Pancreas (tissue), 10 donors: ENCODE results near the gene PLG. TPM values are rescaled to one million over a fixed set of nuclear protein-coding genes. Genes with fewer than 3 reads are reported as not detected.

ENCODE experiments used
- ATAC-seq, 4 donors: fragments of 200-7000 bp; cut with Tn5 transposase; one replicate each; pipeline versions ENCODE4 v1.8.0 to v1.9.1; 2020; ENCODE audit warnings: mild to moderate bottlenecking in 4 of 4, moderate library complexity in 4 of 4
- DNase-seq, 6 donors: peaks; one replicate each; pipeline ENCODE4 v3.0.0-alpha.2; 2020
- FAIRE-seq: peaks from 2 replicates; lab custom pipeline; 2012; peaks lifted over from hg19 to GRCh38; lab: Jason Lieb, UNC
- H3K27ac ChIP-seq, 4 donors: fragments of 200-600 bp; sonication (generic); 1 replicate in 3 of 4; 2 replicates in 1 of 4; pipeline versions ENCODE4 v1.5.0 to v1.8.0; 2020
- H3K27me3 ChIP-seq, 4 donors: fragments of 200-600 bp; one replicate each; pipeline ENCODE4 v1.8.0; 2021
- H3K36me3 ChIP-seq, 3 donors: fragments of 200-600 bp; sonication (generic) in 1 of 3; one replicate each; pipeline versions ENCODE4 v1.5.0 to v1.8.0; 2020 to 2021
- H3K4me1 ChIP-seq, 3 donors: fragments of 200-600 bp; one replicate each; pipeline ENCODE4 v1.8.0; 2021
- H3K4me3 ChIP-seq, 4 donors: fragments of 200-600 bp; sonication (generic) in 2 of 4; one replicate each; pipeline versions ENCODE4 v1.5.0 to v1.8.0; 2020 to 2021
- H3K9me3 ChIP-seq, 4 donors: fragments of 200-600 bp; one replicate each; pipeline ENCODE4 v1.8.0; 2021
- WGBS, 2 donors: extraction: QIAGEN DNeasy Blood & Tissue Kit; methylation state at CpG; one replicate each; pipeline ENCODE4 v1.1.7; 2013; 5-methylcytosine and 5-hydroxymethylcytosine counted together
- intact Hi-C, 3 donors: fragments of 100-400 bp; cut with DNase I; formaldehyde crosslinking; loops; one replicate each; pipeline versions ENCODE4 v1.11.1 to v1.14.2; 2022
- polyA plus RNA-seq, 2 donors: library from polyadenylated mRNA; stranded (reverse); fragments of 200-250 nt; gene quantifications; one replicate each; pipeline ENCODE4 v1.2.3, GENCODE V29; 2013
- total RNA-seq, 6 donors: library from RNA; stranded (reverse); fragmentation: NEBNext Ultra II Directional in 4 of 6; extraction: Animal tissue kit (Norgen Biotek cat#: 25700) in 4 of 6; gene quantifications; one replicate each; pipeline versions ENCODE4 v1.2.1 to v1.2.4, GENCODE V29; 2021 to 2023
- TF ChIP-seq, protein P1 (sequence below), 4 donors: fragments of 200-600 bp; sonication (generic) in 3 of 4; IDR thresholded peaks; one replicate each; pipeline versions ENCODE4 v1.5.0 to v1.8.0; 2021; ENCODE audit warnings: antibody characterized with exemption in 4 of 4
- donor health status: healthy with polysubstance abuse.
- donor health status: DM: no; HTN: no; CAD: no; lungs with moderate emphysema.
- donor health status: DM: no; HTN: no; CAD: no.
- donor health status: control.
- donor health status: control.
- donor health status: Bipolar disorder and iron deficiency.
- donor health status: DM: yes; HTN: yes; CAD: no.
- donor health status: DM: no; HTN: no; CAD: no.
- donor health status: DM: no; HTN: no; CAD: no.
- donor health status: DM: yes; HTN: yes; CAD: no.

PLG gene
- total and polyA plus RNA-seq, 8 donors, result 0.02 to 1.8 (median 0.21) TPM; not detected in 5

- no peaks in the 10 kb centered on the region for H3K9me3 ChIP-seq
- no peak overlapping the region for H3K27ac ChIP-seq
- intact Hi-C loops, result no loop called here
- no peak for FAIRE-seq
- whole genome bisulfite sequencing, 2 donors, result 69 to 70% methylated on average over 4 of the region's 4 CpGs
- no peak for DNase-seq
- H3K4me1 ChIP-seq, result no peaks in the 10 kb centered on the region
- H3K27me3 ChIP-seq, result no peaks in the 10 kb centered on the region
- no peak overlapping the region for H3K4me3 ChIP-seq
- TF ChIP-seq, protein P1, sequence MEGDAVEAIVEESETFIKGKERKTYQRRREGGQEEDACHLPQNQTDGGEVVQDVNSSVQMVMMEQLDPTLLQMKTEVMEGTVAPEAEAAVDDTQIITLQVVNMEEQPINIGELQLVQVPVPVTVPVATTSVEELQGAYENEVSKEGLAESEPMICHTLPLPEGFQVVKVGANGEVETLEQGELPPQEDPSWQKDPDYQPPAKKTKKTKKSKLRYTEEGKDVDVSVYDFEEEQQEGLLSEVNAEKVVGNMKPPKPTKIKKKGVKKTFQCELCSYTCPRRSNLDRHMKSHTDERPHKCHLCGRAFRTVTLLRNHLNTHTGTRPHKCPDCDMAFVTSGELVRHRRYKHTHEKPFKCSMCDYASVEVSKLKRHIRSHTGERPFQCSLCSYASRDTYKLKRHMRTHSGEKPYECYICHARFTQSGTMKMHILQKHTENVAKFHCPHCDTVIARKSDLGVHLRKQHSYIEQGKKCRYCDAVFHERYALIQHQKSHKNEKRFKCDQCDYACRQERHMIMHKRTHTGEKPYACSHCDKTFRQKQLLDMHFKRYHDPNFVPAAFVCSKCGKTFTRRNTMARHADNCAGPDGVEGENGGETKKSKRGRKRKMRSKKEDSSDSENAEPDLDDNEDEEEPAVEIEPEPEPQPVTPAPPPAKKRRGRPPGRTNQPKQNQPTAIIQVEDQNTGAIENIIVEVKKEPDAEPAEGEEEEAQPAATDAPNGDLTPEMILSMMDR (IDR thresholded peaks at IDR 0.05), result no peak
- H3K36me3 ChIP-seq, result no peaks in the 10 kb centered on the region
- ATAC-seq, result peak in 1 of 4 donors; percentile 25
Measured at GRCh38 chr6:160788806-160789205, 86.8 kb downstream of the PLG start.

- WGBS, 2 donors, result 72 to 78% methylated on average over 9 of the region's 9 CpGs
- Histone ChIP-seq H3K9me3 (no peaks in the 10 kb centered on the region), H3K4me1 (no peaks in the 10 kb centered on the region), H3K27me3 (no peaks in the 10 kb centered on the region), H3K4me3 (no peak overlapping the region), H3K36me3 (no peaks in the 10 kb centered on the region), H3K27ac (no peak overlapping the region)
- ATAC-seq (no peak), FAIRE-seq (no peak), DNase-seq (no peak)
- intact Hi-C loops, result no loop called here
- TF ChIP-seq, protein P1 (IDR thresholded peaks at IDR 0.05), result no peak
Measured at GRCh38 chr6:160789263-160790027, 87.4 kb downstream of the PLG start.

DNA sequence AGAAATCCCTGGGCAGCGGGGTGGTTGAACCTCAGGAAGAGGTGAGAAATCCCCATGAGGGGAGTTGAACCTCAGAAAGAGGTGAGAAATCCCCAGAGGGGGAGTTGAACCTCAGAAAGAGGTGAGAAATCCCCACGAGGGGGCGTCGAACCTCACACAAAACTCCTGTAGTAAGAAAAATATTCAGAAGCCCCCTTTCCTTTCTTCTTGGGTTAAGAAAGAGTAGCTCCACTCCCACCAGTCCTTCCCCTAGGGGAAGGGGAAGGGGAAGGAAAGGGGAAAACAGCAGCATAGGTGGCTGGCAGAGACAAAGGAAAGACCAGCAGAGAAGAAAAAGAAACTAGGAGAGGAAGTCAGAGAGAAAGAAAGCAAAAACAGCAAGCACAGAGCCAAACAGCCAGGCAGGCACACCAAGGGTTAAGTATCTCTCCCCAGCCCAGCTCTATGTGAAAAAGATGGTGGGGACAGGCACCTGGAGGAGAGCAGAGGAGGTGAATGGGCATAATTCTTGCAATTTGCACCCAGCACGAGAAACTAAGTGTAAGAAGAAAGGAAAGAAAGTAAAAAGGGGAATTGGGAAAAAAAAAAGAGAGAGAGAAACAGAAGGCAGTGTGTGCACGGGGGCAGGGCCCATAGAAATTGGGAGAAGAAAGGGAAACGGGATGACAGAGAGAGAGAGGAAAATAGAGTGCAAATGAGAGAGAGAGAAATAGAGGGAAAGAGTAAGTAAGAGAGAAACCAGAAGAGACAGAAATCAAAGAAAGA is 88.2 kb downstream of the PLG start:
- H3K27me3 ChIP-seq, result no peaks in the 10 kb centered on the region
- no peak for DNase-seq
- ATAC-seq, result no peak
- no peaks in the 10 kb centered on the region for H3K36me3 ChIP-seq
- no peak for FAIRE-seq
- TF ChIP-seq, protein P1 (IDR thresholded peaks at IDR 0.05), result no peak
- no peaks in the 10 kb centered on the region for H3K4me1 ChIP-seq
- H3K4me3 ChIP-seq, result no peak overlapping the region
- intact Hi-C loops, result no loop called here
- WGBS, 2 donors, result 54 to 55% methylated on average over 7 of the region's 7 CpGs
- H3K27ac ChIP-seq, result no peak overlapping the region
- no peaks in the 10 kb centered on the region for H3K9me3 ChIP-seq

- DNase-seq (no peak), ATAC-seq (no peak), FAIRE-seq (no peak)
- Histone ChIP-seq H3K4me3 (no peak overlapping the region), H3K4me1 (no peaks in the 10 kb centered on the region), H3K27me3 (no peaks in the 10 kb centered on the region), H3K9me3 (no peaks in the 10 kb centered on the region), H3K27ac (no peak overlapping the region), H3K36me3 (no peaks in the 10 kb centered on the region)
- 83 to 86% methylated on average over 6 of the region's 6 CpGs for WGBS, 2 donors
- TF ChIP-seq, protein P1 (IDR thresholded peaks at IDR 0.05), result no peak
- intact Hi-C loops, result no loop called here
Measured at GRCh38 chr6:160791459-160791858, 89.4 kb downstream of the PLG start.
